Neutrophil (primary cell): ENCODE data around the gene SLC30A10.

Experiments used
- H3K27ac ChIP-seq: fragments of 200-600 bp; sonication (generic); 2 replicates; pipeline ENCODE4 v1.5.1; 2016; ENCODE audit warnings: mild to moderate bottlenecking, moderate library complexity
- H3K27me3 ChIP-seq: fragments of 200-600 bp; sonication (generic); 2 replicates; pipeline ENCODE4 v1.6.0; 2016; ENCODE audit warnings: mild to moderate bottlenecking
- H3K36me3 ChIP-seq: fragments of 200-600 bp; sonication (generic); 2 replicates; pipeline ENCODE4 v1.5.1; 2017
- H3K4me1 ChIP-seq, 2 experiments: fragments of 200-600 bp in 1 of 2; sonication (generic) in 1 of 2; 1 replicate in 1 of 2; 2 replicates in 1 of 2; pipeline versions ENCODE4 v1.5.1 to v1.6.1; 2013 to 2016; ENCODE audit warnings: low read depth in 1 of 2, low read length in 1 of 2, mild to moderate bottlenecking in 1 of 2, moderate library complexity in 1 of 2; ENCODE audit not compliant: control insufficient read depth in 1 of 2, insufficient read depth in 1 of 2
- H3K4me3 ChIP-seq, 2 experiments: fragments of 200-600 bp in 1 of 2; sonication (generic) in 1 of 2; 1 replicate in 1 of 2; 2 replicates in 1 of 2; pipeline ENCODE4 v1.5.1; 2013 to 2016; ENCODE audit warnings: low read depth in 1 of 2, low read length in 1 of 2, mild to moderate bottlenecking in 1 of 2, moderate library complexity in 1 of 2
- H3K9me3 ChIP-seq: fragments of 200-600 bp; sonication (generic); 2 replicates; pipeline ENCODE4 v1.5.1; 2016
- CTCF ChIP-seq: fragments of 200-600 bp; sonication (generic); IDR thresholded peaks from 2 replicates; pipeline ENCODE4 v1.5.1; 2016; ENCODE audit warnings: antibody characterized with exemption

Gene SLC30A10

GRCh38 chr1:219963432-219963831 is 35.1 kb upstream of the SLC30A10 start:
- Histone ChIP-seq H3K27ac (no peak overlapping the region), H3K9me3 (no peaks in the 10 kb centered on the region), H3K4me1 (no peaks in the 10 kb centered on the region), H3K27me3 (peaks cover 5% of the 10 kb centered on the region), H3K36me3 (peaks cover 7% of the 10 kb centered on the region), H3K4me3 (no peak overlapping the region)
- no peak for TF ChIP-seq CTCF

GRCh38 chr1:219961684-219962083 is 33.3 kb upstream of the SLC30A10 start:
- no peak overlapping the region for H3K27ac ChIP-seq
- H3K4me3 ChIP-seq: no peak overlapping the region
- H3K9me3 ChIP-seq: no peaks in the 10 kb centered on the region
- no peaks in the 10 kb centered on the region for H3K36me3 ChIP-seq
- TF ChIP-seq CTCF: no peak
- peaks cover 5% of the 10 kb centered on the region for H3K27me3 ChIP-seq
- no peaks in the 10 kb centered on the region for H3K4me1 ChIP-seq

GRCh38 chr1:219959540-219960203 is 31.3 kb upstream of the SLC30A10 start:
- no peaks in the 10 kb centered on the region for H3K36me3 ChIP-seq
- H3K27me3 ChIP-seq: peaks cover 10% of the 10 kb centered on the region
- no peak overlapping the region for H3K27ac ChIP-seq
- H3K4me3 ChIP-seq: no peak overlapping the region
- no peaks in the 10 kb centered on the region for H3K4me1 ChIP-seq
- TF ChIP-seq CTCF: no peak
- no peaks in the 10 kb centered on the region for H3K9me3 ChIP-seq

- Histone ChIP-seq H3K27ac (no peak overlapping the region), H3K9me3 (no peaks in the 10 kb centered on the region), H3K36me3 (no peaks in the 10 kb centered on the region), H3K27me3 (peaks cover 13% of the 10 kb centered on the region), H3K4me3 (no peak overlapping the region), H3K4me1 (no peaks in the 10 kb centered on the region)
- TF ChIP-seq CTCF: no peak
Observed at GRCh38 chr1:219958875-219959417, 30.6 kb upstream of the SLC30A10 start.

GRCh38 chr1:219954736-219955421 is 26.5 kb upstream of the SLC30A10 start:
- Histone ChIP-seq H3K27me3 (peaks cover 16% of the 10 kb centered on the region), H3K27ac (no peak overlapping the region), H3K4me3 (no peak overlapping the region), H3K4me1 (no peaks in the 10 kb centered on the region), H3K36me3 (no peaks in the 10 kb centered on the region), H3K9me3 (no peaks in the 10 kb centered on the region)
- TF ChIP-seq CTCF: no peak
